Fibroblast of skin of abdomen (primary cell): ENCODE measurements around the gene SSH3.
A peak's percentile ranks its signal among the peaks of the same experiment; 100 is the strongest.

Source experiments
- DNase-seq: peaks from one replicate; pipeline ENCODE4 v3.0.0-alpha.2; 2013

Gene SSH3

DNA sequence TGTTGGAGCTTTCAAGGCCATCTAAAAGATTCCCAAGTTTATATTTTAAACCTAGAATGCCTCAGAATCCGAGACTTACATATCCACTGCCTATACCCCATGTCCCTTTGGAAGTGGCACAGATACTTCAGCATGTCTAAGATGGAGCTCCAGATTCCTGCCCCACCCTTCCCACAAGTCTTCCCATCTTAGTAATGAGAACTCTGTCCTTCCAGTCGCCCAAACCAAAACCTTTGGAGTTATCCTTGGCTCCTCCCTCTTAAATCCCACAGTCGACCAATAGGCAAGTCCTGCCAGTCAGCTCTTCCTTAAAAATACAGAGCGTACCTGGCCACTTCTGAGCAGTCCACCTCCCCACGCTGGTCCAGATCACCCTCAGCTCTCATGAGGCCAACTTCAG, 45.7 kb downstream of the SSH3 start:
- no peak for DNase-seq

DNA sequence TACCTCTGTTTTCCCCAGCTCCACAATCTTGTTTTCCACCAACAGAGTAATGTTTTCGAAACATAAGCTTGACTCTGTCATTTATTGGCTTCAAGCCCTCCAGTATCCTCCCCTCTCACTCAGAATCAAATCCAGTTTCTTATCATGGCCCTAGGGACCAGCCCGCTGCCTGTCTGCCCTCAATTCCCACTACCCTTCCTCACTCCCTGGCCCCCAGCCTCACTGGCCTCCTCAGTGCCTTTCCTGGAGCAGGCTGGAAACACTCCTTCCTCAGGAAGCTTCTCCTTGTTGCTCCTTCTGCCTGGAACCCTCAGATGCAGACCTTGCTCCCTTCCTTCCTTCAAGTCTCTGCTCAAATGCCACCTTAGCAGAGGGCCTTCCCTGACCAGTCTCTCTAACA, 46.1 kb downstream of the SSH3 start:
- no peak for DNase-seq

GRCh38 chr11:67349928-67350465, 46.7 kb downstream of the SSH3 start:
- DNase-seq: no peak

DNA sequence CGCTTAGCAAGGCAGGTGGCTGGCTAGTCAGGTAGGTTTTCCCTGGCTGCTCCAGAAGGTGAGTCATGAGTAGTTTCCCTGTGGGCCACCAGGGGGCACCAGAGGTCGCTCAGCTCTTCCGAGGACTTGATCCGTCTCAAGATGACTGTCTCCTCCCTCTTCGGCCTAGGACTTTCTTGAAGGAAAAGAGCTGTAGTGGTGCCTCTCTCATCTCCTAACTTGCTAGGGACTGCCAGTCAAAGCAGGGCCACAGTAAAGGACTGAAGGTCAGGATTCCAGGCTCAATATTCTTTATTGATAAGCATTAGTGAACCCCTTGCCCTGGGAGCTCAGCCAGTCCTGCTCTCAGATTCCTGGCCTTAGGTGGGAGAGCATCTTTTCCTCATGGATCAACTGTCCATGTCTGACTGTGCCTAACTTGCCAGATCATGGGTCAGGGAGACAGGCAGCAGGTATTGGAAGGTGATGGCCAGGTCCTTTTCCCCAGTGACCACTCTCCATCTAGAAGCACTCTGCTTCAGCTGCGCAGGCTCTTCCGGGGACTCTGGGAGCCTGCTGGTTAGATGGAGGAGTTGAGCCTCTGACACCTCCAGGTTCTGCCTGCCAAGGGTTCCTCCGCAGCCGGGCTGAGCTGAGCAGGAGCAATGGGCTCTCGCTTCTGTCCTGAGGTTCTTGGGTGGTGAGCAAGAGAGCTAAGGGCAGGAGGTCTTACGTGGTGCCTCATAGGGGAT, 48.1 kb downstream of the SSH3 start:
- peak; percentile 68 for DNase-seq

DNA sequence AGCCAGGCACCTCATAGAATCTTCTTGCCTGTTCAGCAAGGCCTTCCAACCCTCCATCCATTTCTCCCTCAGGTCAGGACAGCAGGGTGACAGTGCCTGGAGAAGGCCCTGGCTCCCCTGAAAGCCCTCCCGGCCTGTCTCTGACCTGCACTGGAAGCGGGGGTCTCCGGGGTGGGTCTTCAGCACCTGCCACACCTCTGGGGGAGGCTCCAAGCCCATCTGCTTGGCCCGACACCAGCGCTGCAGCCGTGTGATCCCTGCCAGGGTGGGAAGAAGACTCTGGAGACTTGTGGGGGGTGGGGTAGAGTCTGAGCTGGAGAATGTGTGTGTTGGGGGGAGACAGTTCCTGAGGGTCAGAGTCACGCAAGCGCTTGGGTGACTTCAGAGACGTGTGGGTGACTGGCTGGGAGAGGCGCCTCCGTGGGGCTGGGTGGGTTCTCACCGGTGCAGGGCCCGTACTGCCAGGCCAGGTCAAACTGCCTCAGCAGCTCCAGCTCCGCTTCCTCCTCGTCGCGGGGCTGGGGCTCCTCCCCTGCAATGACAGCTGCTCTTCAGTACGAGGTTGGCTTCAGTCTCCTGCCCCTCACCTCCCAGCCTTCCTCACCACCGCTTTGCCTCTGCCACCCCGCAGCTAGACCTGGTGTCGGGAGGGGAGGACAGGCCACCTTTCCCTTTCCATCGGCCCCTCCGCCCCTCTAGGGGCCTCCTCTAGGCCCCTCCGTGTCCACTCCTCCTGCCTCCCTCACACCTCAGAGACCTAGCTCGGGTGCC, 49.4 kb downstream of the SSH3 start:
- no peak for DNase-seq

- DNase-seq: peak; percentile 96
Measured at GRCh38 chr11:67353317-67354074, 50.2 kb downstream of the SSH3 start, which contains the start of gene POLD4. Gene POLD4, minus strand, starts transcription at chr11:67353546. Its CDS starts 147 bp downstream, at chr11:67353399.

- DNase-seq: peak; percentile 84
Measured at GRCh38 chr11:67354075-67355022, 51.0 kb downstream of the SSH3 start.

- DNase-seq: no peak
Measured at GRCh38 chr11:67355023-67355793, 51.9 kb downstream of the SSH3 start.

DNA sequence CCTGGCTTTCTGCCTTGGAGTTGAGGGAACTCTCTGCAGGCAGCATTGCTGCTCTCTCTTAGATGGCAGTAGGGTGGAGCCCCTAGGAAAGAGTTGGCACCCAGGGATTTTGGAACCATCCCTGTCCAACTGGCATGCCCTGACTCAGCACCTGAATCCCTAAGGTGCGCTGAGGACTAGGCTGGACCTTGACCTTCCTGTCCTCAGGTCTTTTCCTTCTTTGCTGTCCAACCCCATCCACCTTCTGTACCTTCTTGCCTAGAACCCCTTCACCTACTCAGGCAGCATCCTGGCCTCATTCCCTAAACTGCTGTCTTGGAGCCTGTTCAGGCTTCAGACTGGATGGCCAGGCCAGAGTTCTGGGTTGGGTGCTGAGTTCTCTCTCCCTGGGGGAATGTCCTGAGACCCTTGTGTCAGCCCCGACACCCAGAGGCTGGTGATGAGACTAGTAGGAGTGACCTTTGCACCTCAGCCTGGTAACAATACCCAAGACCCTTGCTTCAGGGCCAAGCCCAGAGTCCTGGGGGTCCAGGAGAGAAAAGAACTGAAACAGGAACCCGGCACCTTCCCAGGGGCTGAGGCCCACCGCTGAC, 52.6 kb downstream of the SSH3 start:
- no peak for DNase-seq

DNA sequence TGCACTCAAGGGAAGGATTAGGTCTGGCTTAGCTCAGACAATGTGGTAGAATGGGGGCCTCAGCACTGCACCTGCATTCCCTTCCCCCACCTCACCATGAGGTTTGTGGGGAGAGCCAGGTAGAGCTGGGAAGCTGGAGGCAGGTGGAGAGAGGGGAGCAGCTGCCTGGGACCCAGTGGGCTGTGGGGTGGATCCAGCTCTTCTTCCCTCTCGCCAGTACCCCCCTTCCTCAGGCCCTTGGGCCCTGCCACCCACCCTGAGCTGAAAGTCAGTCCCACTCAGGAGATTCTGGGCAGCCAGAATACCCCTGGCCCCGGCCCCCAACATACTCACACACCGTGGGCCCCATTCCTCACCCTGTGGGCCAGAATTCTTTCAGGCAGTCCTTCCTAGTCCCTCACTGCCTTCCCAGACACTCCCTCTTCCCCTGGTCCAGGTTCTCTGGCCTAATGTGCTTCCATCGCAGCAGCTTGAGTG, 53.1 kb downstream of the SSH3 start:
- no peak for DNase-seq

- peak; percentile 75 for DNase-seq
Measured at GRCh38 chr11:67356864-67357561, 53.7 kb downstream of the SSH3 start.

- DNase-seq: peak; percentile 44
Measured at GRCh38 chr11:67357831-67358670, 54.7 kb downstream of the SSH3 start.
